K562 (cell line): Measurements from ENCODE around the gene DNASE1L1. TPM values are rescaled to one million over a fixed set of nuclear protein-coding genes. Genes with fewer than 3 reads are reported as not detected.

Experiments
- ATAC-seq: fragments of 200-7000 bp; cut with Tn5 transposase; 3 replicates; pipeline ENCODE4 v1.9.1; 2020; ENCODE audit warnings: moderate library complexity
- BruUV-seq: library from RNA; stranded (reverse); fragments of 400-500 nt; replicated peaks from 2 replicates; lab custom pipeline; 2021; lab: Mats Ljungman, UMichigan
- CTCF ChIA-PET: fragments of 300-600 bp; formaldehyde crosslinking; extraction: SDS; loops from one replicate; lab custom pipeline; 2021; ENCODE audit warnings: low intra/inter-chr PET ratio; lab: Yijun Ruan, JAX
- POLR2A ChIA-PET: fragments of 300-600, 350-650 bp; sonication (Branson Sonifier 250); formaldehyde crosslinking; extraction: SDS; loops from one replicate; lab custom pipeline; 2021; ENCODE audit warnings: antibody characterized with exemption, inconsistent platforms; lab: Yijun Ruan, JAX
- DNase-seq, 4 experiments: peaks; one replicate each; pipeline versions ENCODE4 v3.0.0 to v3.0.0-alpha.2; 2011 to 2018; ENCODE audit warnings: low spot score in 3 of 4, mixed read lengths in 3 of 4; ENCODE audit errors: extremely low read depth in 1 of 4
- FAIRE-seq: peaks from 2 replicates; lab custom pipeline; 2011; peaks lifted over from hg19 to GRCh38; lab: Jason Lieb, UNC
- H2AFZ ChIP-seq: 2 replicates; pipeline ENCODE4 v1.6.0; 2011; ENCODE audit warnings: low read depth, low read length, control low read depth, inconsistent platforms
- H3K27ac ChIP-seq: fragments of 200-600 bp; 3 replicates; pipeline ENCODE4 v1.8.0; 2011; ENCODE audit warnings: low read depth, mild to moderate bottlenecking, control low read depth, inconsistent platforms, low read length, moderate library complexity, mixed read lengths; ENCODE audit errors: extremely low read depth
- H3K27me3 ChIP-seq, 2 experiments: fragments of 300-600 bp in 1 of 2; 2 replicates in 1 of 2; 3 replicates in 1 of 2; pipeline versions ENCODE4 v1.6.0 to v1.8.0; 2011; ENCODE audit warnings: inconsistent platforms in 2 of 2, low read length in 2 of 2, mild to moderate bottlenecking in 1 of 2, mixed read lengths in 1 of 2, moderate library complexity in 1 of 2; ENCODE audit not compliant: control insufficient read depth in 2 of 2, insufficient read depth in 2 of 2
- H3K36me3 ChIP-seq: fragments of 300-600 bp; 3 replicates; pipeline ENCODE4 v1.8.0; 2011; ENCODE audit warnings: mild to moderate bottlenecking, low read length, inconsistent platforms; ENCODE audit not compliant: control insufficient read depth, insufficient read depth
- H3K4me1 ChIP-seq, 2 experiments: fragments of 200-600 bp in 1 of 2; replicated peaks in 1 of 2; 2 replicates in 1 of 2; 3 replicates in 1 of 2; pipeline versions ENCODE4 v1.5.1 to v1.8.0; 2011; ENCODE audit warnings: inconsistent platforms in 2 of 2, low read length in 2 of 2, mild to moderate bottlenecking in 1 of 2, mixed read lengths in 1 of 2, moderate library complexity in 1 of 2; ENCODE audit not compliant: control insufficient read depth in 2 of 2, insufficient read depth in 2 of 2
- H3K4me2 ChIP-seq: 2 replicates; pipeline ENCODE4 v1.6.1; 2011; ENCODE audit warnings: low read length, control low read depth, inconsistent platforms, mixed read lengths; ENCODE audit not compliant: insufficient read depth
- H3K4me3 ChIP-seq: fragments of 200-600 bp; sonication (generic), shearing (Covaris generic); 2 replicates; pipeline ENCODE4 v1.5.1; 2016; ENCODE audit warnings: control low read depth, inconsistent platforms
- H3K79me2 ChIP-seq: fragments of 200-600 bp; 3 replicates; pipeline ENCODE4 v1.8.0; 2011; ENCODE audit warnings: low read length, inconsistent platforms; ENCODE audit not compliant: control insufficient read depth, insufficient read depth
- H3K9ac ChIP-seq, 2 experiments: 2 replicates each; pipeline versions ENCODE4 v1.6.0 to v1.6.1; 2011; ENCODE audit warnings: low read depth in 2 of 2, low read length in 2 of 2, control low read depth in 1 of 2, inconsistent platforms in 1 of 2, mild to moderate bottlenecking in 1 of 2, mixed read lengths in 1 of 2; ENCODE audit not compliant: insufficient read depth in 1 of 2
- H3K9me1 ChIP-seq: one replicate; pipeline ENCODE4 v1.6.0; 2011; ENCODE audit warnings: inconsistent platforms, mild to moderate bottlenecking, low read length, moderate library complexity; ENCODE audit not compliant: control insufficient read depth, insufficient read depth
- H3K9me3 ChIP-seq: replicated peaks from 2 replicates; pipeline ENCODE4 v1.5.1; 2011; ENCODE audit warnings: low read depth, low read length, inconsistent platforms; ENCODE audit not compliant: control insufficient read depth, insufficient read depth
- H4K20me1 ChIP-seq: replicated peaks from 2 replicates; pipeline ENCODE4 v1.6.1; 2011; ENCODE audit warnings: low read length, inconsistent platforms, mixed read lengths; ENCODE audit not compliant: control insufficient read depth, insufficient read depth
- DIDO1 ChIP-seq: fragments of 450-650 bp; IDR thresholded peaks from 2 replicates; pipeline ENCODE4 v1.6.1; 2016; ENCODE audit warnings: low read depth, missing biosample characterization, missing genetic modification characterization
- ERF ChIP-seq: fragments of 450-650 bp; formaldehyde crosslinking; IDR thresholded peaks from 2 replicates; pipeline ENCODE4 v1.4.0; 2020; ENCODE audit warnings: mild to moderate bottlenecking, mixed read lengths
- HEY1 ChIP-seq: fragments of 250-450 bp; sonication (Bioruptor Pico); IDR thresholded peaks from 2 replicates; pipeline ENCODE4 v1.5.0; 2020; ENCODE audit warnings: mild to moderate bottlenecking, moderate library complexity, borderline replicate concordance
- HNRNPH1 ChIP-seq: fragments of 200-400 bp; formaldehyde crosslinking; optimal IDR thresholded peaks from 2 replicates; pipeline ENCODE3; 2017; ENCODE audit warnings: low read depth, mild to moderate bottlenecking, low read length, moderate library complexity
- HNRNPUL1 ChIP-seq: fragments of 200-400 bp; formaldehyde crosslinking; IDR thresholded peaks from 2 replicates; pipeline ENCODE4 v1.6.1; 2017; ENCODE audit warnings: low read length
- ID3 ChIP-seq, 2 experiments: fragments of 250-450 bp in 1 of 2; fragments of 450-650 bp in 1 of 2; sonication (Bioruptor Pico) in 1 of 2; IDR thresholded peaks; 2 replicates each; pipeline versions ENCODE4 v1.6.1 to v1.8.0; 2016 to 2021; ENCODE audit warnings: mild to moderate bottlenecking in 2 of 2, moderate library complexity in 2 of 2, missing compliant biosample characterization in 1 of 2, missing genetic modification characterization in 1 of 2
- MNT ChIP-seq, 2 experiments: fragments of 450-650 bp; conservative IDR thresholded peaks; 2 replicates each; pipeline ENCODE4 v1.6.1; 2017; ENCODE audit warnings: mild to moderate bottlenecking in 2 of 2, moderate library complexity in 2 of 2
- NCOA4 ChIP-seq: fragments of 450-650 bp; IDR thresholded peaks from 2 replicates; pipeline ENCODE4 v1.6.1; 2018; ENCODE audit warnings: mild to moderate bottlenecking; ENCODE audit not compliant: partially characterized antibody
- NCOR1 ChIP-seq: fragments of 450-650 bp; IDR thresholded peaks from 2 replicates; pipeline ENCODE4 v1.6.1; 2016; ENCODE audit warnings: mild to moderate bottlenecking, moderate library complexity
- NR2C1 ChIP-seq, 2 experiments: fragments of 450-650 bp; IDR thresholded peaks; 2 replicates each; pipeline ENCODE4 v1.6.1; 2017; ENCODE audit warnings: mild to moderate bottlenecking in 2 of 2, antibody characterized with exemption in 1 of 2, inconsistent platforms in 1 of 2, missing compliant biosample characterization in 1 of 2, missing genetic modification characterization in 1 of 2
- PATZ1 ChIP-seq: fragments of 250-450 bp; sonication (Bioruptor Pico); IDR thresholded peaks from 2 replicates; pipeline ENCODE4 v1.5.0; 2020; ENCODE audit warnings: mild to moderate bottlenecking, borderline replicate concordance
- PHF8 ChIP-seq: fragments of 200-600 bp; sonication (generic); IDR thresholded peaks from 2 replicates; pipeline ENCODE4 v1.6.1; 2012; ENCODE audit warnings: mixed run types, mild to moderate bottlenecking, inconsistent platforms, low read length, moderate library complexity, borderline replicate concordance
- POLR2AphosphoS2 ChIP-seq: IDR thresholded peaks from 2 replicates; pipeline ENCODE4 v1.6.1; 2012; ENCODE audit warnings: low read length, improper control_type of control experiment
- RHOXF2B ChIP-seq: fragments of 250-450 bp; sonication (Bioruptor Pico); conservative IDR thresholded peaks from 2 replicates; pipeline ENCODE4 v1.5.1; 2021
- U2AF1 ChIP-seq: fragments of 200-400 bp; formaldehyde crosslinking; optimal IDR thresholded peaks from 2 replicates; pipeline ENCODE3; 2017; ENCODE audit warnings: mild to moderate bottlenecking, low read depth, low read length, moderate library complexity
- ZNF232 ChIP-seq: sonication (generic); formaldehyde crosslinking; IDR thresholded peaks from 2 replicates; pipeline ENCODE4 v1.8.0; 2022; ENCODE audit warnings: mild to moderate bottlenecking, missing genetic modification reagents
- WGBS: fragments of 100-300 bp; shearing (Covaris generic); methylation state at CpG from one replicate; pipeline ENCODE4 v1.1.6; 2016; ENCODE audit warnings: low coverage, mixed read lengths; ENCODE audit not compliant: insufficient coverage; ENCODE audit errors: missing lambda C conversion rate; 5-methylcytosine and 5-hydroxymethylcytosine counted together
- in situ Hi-C: fragments of 300-500 bp; cut with MboI; formaldehyde crosslinking; loops from 4 replicates; pipeline ENCODE4 v1.15.0; 2018; ENCODE audit warnings: inconsistent platforms, mixed read lengths
- intact Hi-C: fragments of 100-400 bp; cut with micrococcal nuclease; formaldehyde crosslinking; loops from 2 replicates; pipeline ENCODE4 v1.14.2; 2022
- polyA plus RNA-seq, 8 experiments: library from polyadenylated mRNA; depleted of rRNA in 4 of 8; stranded (reverse) in 5 of 8; unstranded in 3 of 8; fragments of >200 nt; fragmentation: Nextera tagmentation in 2 of 8; fragmentation: Illumina TruSeq in 1 of 8; extraction: Ambion mirVana in 2 of 8; extraction: Trizol in 1 of 8; gene quantifications; 2 replicates each; pipeline versions ENCODE4 v1.2.1 to v1.2.3, GENCODE V29; 2011 to 2014; ENCODE audit warnings: inconsistent platforms in 1 of 8, missing spikeins in 1 of 8
- total RNA-seq, 7 experiments: library from RNA; depleted of rRNA in 6 of 7; stranded (reverse); fragments of >200 nt in 6 of 7; fragmentation: Illumina TruSeq in 2 of 7; extraction: Trizol in 2 of 7; gene quantifications; 2 replicates each; pipeline versions ENCODE4 v1.2.1 to v1.2.3, GENCODE V29; 2011 to 2021; ENCODE audit warnings: low replicate concordance in 1 of 7

Gene DNASE1L1
- total and polyA plus RNA-seq, 9 of the 15 experiments (the other 6 are each of a cell fraction or from before 2014, with no cell fraction given) = 0.73 to 12.6 (median 7.9) TPM

DNA sequence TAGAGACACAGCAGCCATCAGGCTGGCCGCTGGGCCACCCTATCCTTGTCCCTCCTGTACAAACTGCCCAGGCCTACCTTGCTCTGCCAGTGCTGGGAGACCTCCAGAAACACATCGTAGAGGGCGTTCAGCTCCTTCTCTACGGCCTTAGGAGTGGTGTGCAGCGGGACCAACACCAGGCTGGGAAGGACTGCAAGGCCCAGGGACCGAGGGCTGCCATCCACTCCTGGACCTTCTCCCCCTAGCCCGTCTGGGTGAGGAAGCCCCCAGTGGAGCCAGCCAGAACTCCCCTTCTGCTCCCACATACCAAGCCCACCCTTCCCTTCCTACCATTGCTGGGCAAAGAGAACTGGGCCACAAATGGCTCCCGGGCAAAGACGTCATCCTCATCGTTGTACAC is 5.9 kb downstream of the DNASE1L1 start:
- Histone ChIP-seq H2AFZ (no peak overlapping the region), H3K9me3 (no peaks in the 10 kb centered on the region; the same call in 1 of the 2 replicates), H3K4me2 (no peak overlapping the region), H4K20me1 (peaks cover 13% of the 10 kb centered on the region), H3K9ac (no peak overlapping the region), H3K27me3 (no peaks in the 10 kb centered on the region), H3K4me3 (no peak overlapping the region), H3K4me1 (peaks cover 6 to 10% of the 10 kb centered on the region in 2 experiments; a peak in 4 of 5 replicates), H3K9me1 (no peaks in the 10 kb centered on the region), H3K79me2 (peaks cover 30% of the 10 kb centered on the region), H3K36me3 (peaks cover 35% of the 10 kb centered on the region), H3K27ac (no peak overlapping the region)
- intact Hi-C loops (no loop called here), in situ Hi-C loops (loop anchor here (10.0 kb wide), 1 partner anchor 132 kb away; no protein-coding TSS in a partner anchor)
- no TSS peak for BruUV-seq
- no peak for TF ChIP-seq ID3 (CRISPR knock-in tag; IDR thresholded peaks at IDR 0.05)
- no peak for TF ChIP-seq ID3 (tag; IDR thresholded peaks at IDR 0.05)
- TF ChIP-seq PHF8 = no peak
- no peak for TF ChIP-seq U2AF1
- no peak for TF ChIP-seq HEY1 (CRISPR knock-in tag)
- TF ChIP-seq RHOXF2B = no peak
- TF ChIP-seq MNT (conservative IDR thresholded peaks at IDR 0.05) = no peak
- no peak for TF ChIP-seq HNRNPUL1
- no peak for TF ChIP-seq NR2C1 (IDR thresholded peaks at IDR 0.05)
- TF ChIP-seq NR2C1 (tag; IDR thresholded peaks at IDR 0.05) = no peak
- TF ChIP-seq POLR2AphosphoS2 = no peak
- no peak for TF ChIP-seq NCOR1
- TF ChIP-seq ERF = no peak
- no peak for TF ChIP-seq ZNF232 (CRISPR knock-in tag)
- no peak for TF ChIP-seq HNRNPH1
- no peak for TF ChIP-seq PATZ1 (CRISPR knock-in tag)
- TF ChIP-seq DIDO1 (tag) = no peak
- no peak for TF ChIP-seq NCOA4
- ChIA-PET CTCF (no interaction called here), POLR2A (interaction anchor here (0.6 to 6.0 kb wide), 6 partner anchors 7 to 134 kb away, joined by 3 to 85 read pairs (median 4); partner anchors contain the start of genes DNASE1L1, SLC10A3 and TAFAZZIN)
- FAIRE-seq (no peak), DNase-seq (no peak), ATAC-seq (no peak)
- WGBS = 84% methylated on average over 5 of the region's 10 CpGs
